ENCODE measurements around the gene TRPM5.

DNA sequence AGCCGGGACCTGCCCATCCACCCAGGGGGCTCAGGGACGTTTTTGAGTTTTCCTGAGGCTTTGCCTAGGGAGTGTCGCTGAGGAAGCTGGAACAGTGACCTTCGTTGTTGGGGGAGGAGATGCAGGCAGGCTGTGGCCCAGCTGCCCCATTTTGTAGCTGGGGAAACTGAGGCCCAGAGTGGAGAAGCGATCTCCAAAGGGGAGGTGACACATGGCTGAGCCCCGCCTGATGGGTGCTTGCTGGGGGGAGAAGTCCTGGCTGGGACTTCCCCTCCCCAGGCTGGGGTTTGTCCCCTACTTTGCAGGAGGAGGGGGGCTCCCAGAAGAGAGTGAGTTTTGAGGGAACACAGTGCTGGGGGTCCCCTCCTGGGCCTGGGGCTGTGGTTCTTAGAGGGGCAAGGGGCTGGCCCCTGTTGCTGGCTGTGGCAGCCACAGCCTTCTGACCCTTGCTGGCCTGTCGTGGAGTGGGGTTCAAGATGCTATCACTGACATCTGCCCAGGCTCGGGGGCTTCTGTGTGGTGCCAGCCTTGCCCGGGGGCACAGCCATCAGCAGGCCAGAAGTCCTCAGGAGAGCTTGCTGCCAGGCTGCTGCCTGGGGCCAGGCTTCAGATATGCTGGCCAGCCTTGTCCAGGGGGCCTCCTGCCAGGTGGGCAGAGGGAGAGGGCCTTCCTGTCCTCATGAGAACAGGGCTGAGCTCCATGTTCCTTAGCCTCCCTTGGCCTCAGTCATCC, 21.9 kb upstream of the TRPM5 start:
- TF ChIP-seq POLR2A (IDR thresholded peaks at IDR 0.05): no peak
- TF ChIP-seq, protein P1, sequence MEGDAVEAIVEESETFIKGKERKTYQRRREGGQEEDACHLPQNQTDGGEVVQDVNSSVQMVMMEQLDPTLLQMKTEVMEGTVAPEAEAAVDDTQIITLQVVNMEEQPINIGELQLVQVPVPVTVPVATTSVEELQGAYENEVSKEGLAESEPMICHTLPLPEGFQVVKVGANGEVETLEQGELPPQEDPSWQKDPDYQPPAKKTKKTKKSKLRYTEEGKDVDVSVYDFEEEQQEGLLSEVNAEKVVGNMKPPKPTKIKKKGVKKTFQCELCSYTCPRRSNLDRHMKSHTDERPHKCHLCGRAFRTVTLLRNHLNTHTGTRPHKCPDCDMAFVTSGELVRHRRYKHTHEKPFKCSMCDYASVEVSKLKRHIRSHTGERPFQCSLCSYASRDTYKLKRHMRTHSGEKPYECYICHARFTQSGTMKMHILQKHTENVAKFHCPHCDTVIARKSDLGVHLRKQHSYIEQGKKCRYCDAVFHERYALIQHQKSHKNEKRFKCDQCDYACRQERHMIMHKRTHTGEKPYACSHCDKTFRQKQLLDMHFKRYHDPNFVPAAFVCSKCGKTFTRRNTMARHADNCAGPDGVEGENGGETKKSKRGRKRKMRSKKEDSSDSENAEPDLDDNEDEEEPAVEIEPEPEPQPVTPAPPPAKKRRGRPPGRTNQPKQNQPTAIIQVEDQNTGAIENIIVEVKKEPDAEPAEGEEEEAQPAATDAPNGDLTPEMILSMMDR (IDR thresholded peaks at IDR 0.05): no peak

All from stomach (tissue), 4 donors.